H1 (cell line): ENCODE data around the gene ARL9. TPM values are rescaled to one million over a fixed set of nuclear protein-coding genes. Genes with fewer than 3 reads are reported as not detected.
A peak's percentile ranks its signal among the peaks of the same experiment; 100 is the strongest.

Experiments used
- ASH2L ChIP-seq: fragments of 200-600, 300-600 bp; sonication (generic); IDR thresholded peaks from one replicate; pipeline ENCODE4 v1.7.1; 2017; ENCODE audit warnings: low read length
- CBX5 ChIP-seq: fragments of 300-800, 300-1000 bp; sonication (generic); IDR thresholded peaks from 2 replicates; pipeline ENCODE4 v1.7.1; 2016; ENCODE audit warnings: antibody characterized with exemption, low read length, low read depth
- CHD2 ChIP-seq: IDR thresholded peaks from 2 replicates; pipeline ENCODE4 v1.6.1; 2012; ENCODE audit warnings: low read length, improper control_type of control experiment
- CTCF ChIP-seq, 3 experiments: IDR thresholded peaks; 1 replicate in 2 of 3; 2 replicates in 1 of 3; pipeline versions ENCODE4 v1.5.1 to v1.6.1; 2011; ENCODE audit warnings: low read length in 3 of 3, mild to moderate bottlenecking in 3 of 3, inconsistent platforms in 2 of 3, low read depth in 1 of 3, moderate library complexity in 1 of 3; ENCODE audit not compliant: insufficient read depth in 1 of 3; ENCODE audit errors: control extremely low read depth in 1 of 3
- EZH2 ChIP-seq: fragments of 200-600 bp; sonication (generic); IDR thresholded peaks from 2 replicates; pipeline ENCODE4 v1.7.1; 2012; ENCODE audit warnings: low read depth, mild to moderate bottlenecking, moderate library complexity, low read length, inconsistent platforms; ENCODE audit not compliant: severe bottlenecking
- GTF2F1 ChIP-seq: IDR thresholded peaks from 2 replicates; pipeline ENCODE4 v1.6.1; 2012; ENCODE audit warnings: low read depth, low read length, improper control_type of control experiment, borderline replicate concordance
- KDM1A ChIP-seq: fragments of 200-600, 300-600 bp; sonication (generic); IDR thresholded peaks from 2 replicates; pipeline ENCODE4 v1.7.1; 2016; ENCODE audit warnings: mild to moderate bottlenecking, low read length, borderline replicate concordance
- MAX ChIP-seq: IDR thresholded peaks from 2 replicates; pipeline ENCODE4 v1.6.1; 2012; ENCODE audit warnings: inconsistent platforms
- NRF1 ChIP-seq: IDR thresholded peaks from 2 replicates; pipeline ENCODE4 v1.6.1; 2011; ENCODE audit warnings: mild to moderate bottlenecking, low read depth, low read length, improper control_type of control experiment
- POLR2A ChIP-seq, 2 experiments: IDR thresholded peaks; 1 replicate in 1 of 2; 2 replicates in 1 of 2; pipeline ENCODE4 v1.6.1; 2011; ENCODE audit warnings: low read depth in 2 of 2, low read length in 2 of 2, mild to moderate bottlenecking in 2 of 2; ENCODE audit errors: control extremely low read depth in 1 of 2
- POLR2AphosphoS5 ChIP-seq: IDR thresholded peaks from 2 replicates; pipeline ENCODE4 v1.6.1; 2011; ENCODE audit warnings: low read depth, low read length
- POU5F1 ChIP-seq: IDR thresholded peaks from 2 replicates; pipeline ENCODE4 v1.6.1; 2011; ENCODE audit warnings: low read depth, mild to moderate bottlenecking, low read length, moderate library complexity
- RBBP5 ChIP-seq: IDR thresholded peaks from 2 replicates; pipeline ENCODE4 v1.7.1; 2012; ENCODE audit warnings: low read depth, mild to moderate bottlenecking, inconsistent platforms, low read length, moderate library complexity, borderline replicate concordance
- SIX5 ChIP-seq: IDR thresholded peaks from 2 replicates; pipeline ENCODE4 v1.6.1; 2011; ENCODE audit warnings: mild to moderate bottlenecking, low read depth, low read length
- SP1 ChIP-seq: IDR thresholded peaks from 2 replicates; pipeline ENCODE4 v1.6.1; 2011; ENCODE audit warnings: low read depth, low read length
- SP2 ChIP-seq: IDR thresholded peaks from 2 replicates; pipeline ENCODE4 v1.6.1; 2012; ENCODE audit warnings: mild to moderate bottlenecking, low read length, inconsistent platforms
- SRF ChIP-seq: IDR thresholded peaks from 2 replicates; pipeline ENCODE4 v1.6.1; 2011; ENCODE audit warnings: mild to moderate bottlenecking, low read depth, low read length, moderate library complexity
- SUZ12 ChIP-seq: fragments of 200-600 bp; sonication (generic); IDR thresholded peaks from 2 replicates; pipeline ENCODE4 v1.6.1; 2012; ENCODE audit warnings: mild to moderate bottlenecking, inconsistent platforms, low read length, moderate library complexity, mixed read lengths
- TAF7 ChIP-seq: optimal IDR thresholded peaks from 2 replicates; pipeline ENCODE3; 2011; ENCODE audit warnings: low read depth, mild to moderate bottlenecking, inconsistent platforms, low read length, moderate library complexity, borderline replicate concordance
- TBP ChIP-seq: IDR thresholded peaks from 2 replicates; pipeline ENCODE4 v1.6.1; 2011; ENCODE audit warnings: low read depth, low read length, improper control_type of control experiment
- TCF12 ChIP-seq: IDR thresholded peaks from 2 replicates; pipeline ENCODE4 v1.6.1; 2011; ENCODE audit warnings: low read depth, mild to moderate bottlenecking, low read length
- TEAD4 ChIP-seq: IDR thresholded peaks from 2 replicates; pipeline ENCODE4 v1.6.1; 2012; ENCODE audit warnings: low read depth, low read length, inconsistent platforms, mixed read lengths
- YY1 ChIP-seq: IDR thresholded peaks from 2 replicates; pipeline ENCODE4 v1.6.1; 2011; ENCODE audit warnings: low read depth, mild to moderate bottlenecking, low read length
- ZNF274 ChIP-seq: IDR thresholded peaks from 2 replicates; pipeline ENCODE4 v1.7.0; 2012; ENCODE audit warnings: low read length, borderline replicate concordance; ENCODE audit errors: extremely low read depth
- polyA plus RNA-seq, 7 experiments: library from polyadenylated mRNA; depleted of rRNA in 3 of 7; stranded (reverse) in 5 of 7; unstranded in 2 of 7; fragments of >200 nt in 5 of 7; fragments of 200-250 nt in 2 of 7; gene quantifications; 1 replicate in 5 of 7; 2 replicates in 1 of 7; 4 replicates in 1 of 7; pipeline versions ENCODE4 v1.2.1 to v1.2.3, GENCODE V29; 2011 to 2013; ENCODE audit warnings: missing spikeins in 2 of 7, mixed read lengths in 2 of 7
- total RNA-seq: library from RNA; stranded (reverse); fragmentation: NEBNext Ultra II Directional; extraction: Animal tissue kit (Norgen Biotek cat#: 25700); gene quantifications from 2 replicates; pipeline ENCODE4 v1.2.1, GENCODE V29; 2021

ARL9 gene
- total and polyA plus RNA-seq, 2 of the 8 experiments (the other 6 are each of a cell fraction or from before 2014, with no cell fraction given), result 0.60 to 0.76 TPM

- TF ChIP-seq CTCF (IDR thresholded peaks at IDR 0.05; ENCODE audit: control extremely low read depth in 1 of 3, insufficient read depth in 1 of 3, low read depth in 1 of 3, low read length in 3 of 3) (no peak), MAX (peak; percentile 75), GTF2F1 (no peak), KDM1A (no peak), CHD2 (peak; percentile 52), YY1 (peak; percentile 94), TBP (peak; percentile 81), TAF7 (peak; percentile 67), SIX5 (no peak), CBX5 (no peak), TCF12 (no peak), ZNF274 (no peak), POLR2A (IDR thresholded peaks at IDR 0.05; ENCODE audit: control extremely low read depth in 1 of 2, low read depth in 2 of 2, low read length in 2 of 2) (peak; percentile 61 to 86), SRF (no peak), SUZ12 (no peak), ASH2L (peak; percentile 95), POLR2AphosphoS5 (peak; percentile 92), RBBP5 (peak; percentile 65; the same call in 1 of the 2 replicates), TEAD4 (no peak), SP1 (no peak), SP2 (no peak), POU5F1 (no peak), NRF1 (no peak), EZH2 (no peak)
Observed at GRCh38 chr4:56467284-56468096, 38.1 kb upstream of the ARL9 start, which contains the start of gene SRP72 (continued).
